WERI-Rb-1 (cell line): ENCODE data around the gene ZNF366.

Experiments
- DNase-seq: peaks from one replicate; pipeline ENCODE4 v3.0.0-alpha.2; 2020
- H3K27ac ChIP-seq: fragments of 250-450 bp; sonication (Bioruptor Pico); 2 replicates; pipeline ENCODE4 v1.5.1; 2020; ENCODE audit warnings: mild to moderate bottlenecking, moderate library complexity
- H3K27me3 ChIP-seq: fragments of 250-450 bp; sonication (Bioruptor Pico); 2 replicates; pipeline ENCODE4 v1.5.1; 2021; ENCODE audit warnings: mild to moderate bottlenecking, low read depth, moderate library complexity; ENCODE audit not compliant: insufficient read depth, severe bottlenecking
- H3K36me3 ChIP-seq: fragments of 250-450 bp; sonication (Bioruptor Pico); 2 replicates; pipeline ENCODE4 v1.5.1; 2020; ENCODE audit warnings: mild to moderate bottlenecking, moderate library complexity
- H3K4me3 ChIP-seq: 2 replicates; pipeline ENCODE4 v1.5.1; 2011; ENCODE audit warnings: low read depth, mild to moderate bottlenecking, control low read depth, low read length
- H3K9me3 ChIP-seq: fragments of 250-450 bp; sonication (Bioruptor Pico); 2 replicates; pipeline ENCODE4 v1.5.1; 2021; ENCODE audit warnings: mild to moderate bottlenecking, moderate library complexity; ENCODE audit not compliant: severe bottlenecking
- CTCF ChIP-seq: IDR thresholded peaks from 2 replicates; pipeline ENCODE4 v1.5.1; 2011; ENCODE audit warnings: low read depth, mild to moderate bottlenecking, control low read depth, inconsistent platforms, low read length

ZNF366 gene

GRCh38 chr5:72488756-72489155 is 18.5 kb downstream of the ZNF366 start:
- Histone ChIP-seq H3K4me3 (no peak overlapping the region), H3K36me3 (no peaks in the 10 kb centered on the region), H3K27me3 (no peaks in the 10 kb centered on the region), H3K9me3 (no peaks in the 10 kb centered on the region), H3K27ac (no peak overlapping the region)
- DNase-seq, result no peak
- no peak for TF ChIP-seq CTCF

- H3K4me3 ChIP-seq, result no peak overlapping the region
- H3K27me3 ChIP-seq, result no peaks in the 10 kb centered on the region
- no peak for TF ChIP-seq CTCF
- no peak for DNase-seq
- H3K27ac ChIP-seq, result no peak overlapping the region
- no peaks in the 10 kb centered on the region for H3K36me3 ChIP-seq
- H3K9me3 ChIP-seq, result no peaks in the 10 kb centered on the region
Observed at GRCh38 chr5:72487177-72487576, 20.0 kb downstream of the ZNF366 start.

GRCh38 chr5:72486371-72486770 is 20.8 kb downstream of the ZNF366 start:
- H3K27me3 ChIP-seq, result no peaks in the 10 kb centered on the region
- H3K4me3 ChIP-seq, result no peak overlapping the region
- no peak for DNase-seq
- TF ChIP-seq CTCF, result no peak
- H3K36me3 ChIP-seq, result no peaks in the 10 kb centered on the region
- no peak overlapping the region for H3K27ac ChIP-seq
- H3K9me3 ChIP-seq, result no peaks in the 10 kb centered on the region

- Histone ChIP-seq H3K27ac (no peak overlapping the region), H3K4me3 (no peak overlapping the region), H3K36me3 (no peaks in the 10 kb centered on the region), H3K9me3 (no peaks in the 10 kb centered on the region), H3K27me3 (no peaks in the 10 kb centered on the region)
- no peak for DNase-seq
- TF ChIP-seq CTCF, result no peak
Observed at GRCh38 chr5:72485430-72485974, 21.7 kb downstream of the ZNF366 start.

- no peak for TF ChIP-seq CTCF
- Histone ChIP-seq H3K27ac (no peak overlapping the region), H3K36me3 (no peaks in the 10 kb centered on the region), H3K9me3 (no peaks in the 10 kb centered on the region), H3K27me3 (no peaks in the 10 kb centered on the region), H3K4me3 (no peak overlapping the region)
- no peak for DNase-seq
Observed at GRCh38 chr5:72482046-72482445, 25.2 kb downstream of the ZNF366 start.

- Histone ChIP-seq H3K9me3 (no peaks in the 10 kb centered on the region), H3K36me3 (no peaks in the 10 kb centered on the region), H3K4me3 (no peak overlapping the region), H3K27ac (no peak overlapping the region), H3K27me3 (no peaks in the 10 kb centered on the region)
- no peak for DNase-seq
- TF ChIP-seq CTCF, result no peak
Observed at GRCh38 chr5:72480841-72481240, 26.4 kb downstream of the ZNF366 start.
